Skeletal muscle tissue (tissue), 4 donors: ENCODE results near the gene TMTC2. TPM values are rescaled to one million over a fixed set of nuclear protein-coding genes. Genes with fewer than 3 reads are reported as not detected.

Source experiments
- H3K27ac ChIP-seq: one replicate; pipeline ENCODE4 v1.7.0; 2013; ENCODE audit warnings: mild to moderate bottlenecking, low read depth, low read length, inconsistent platforms
- H3K27me3 ChIP-seq, 3 donors: one replicate each; pipeline ENCODE4 v1.7.0; 2013; ENCODE audit warnings: low read length in 3 of 3; ENCODE audit not compliant: control insufficient read depth in 3 of 3, insufficient read depth in 3 of 3
- H3K36me3 ChIP-seq, 3 donors: one replicate each; pipeline ENCODE4 v1.7.0; 2013; ENCODE audit warnings: low read length in 3 of 3; ENCODE audit not compliant: control insufficient read depth in 3 of 3, insufficient read depth in 3 of 3
- H3K4me1 ChIP-seq, 3 donors: one replicate each; pipeline ENCODE4 v1.7.0; 2013; ENCODE audit warnings: low read length in 3 of 3, mild to moderate bottlenecking in 3 of 3; ENCODE audit not compliant: control insufficient read depth in 3 of 3, insufficient read depth in 3 of 3
- H3K4me3 ChIP-seq, 3 donors: one replicate each; pipeline ENCODE4 v1.7.0; 2013; ENCODE audit warnings: low read length in 3 of 3
- H3K9ac ChIP-seq, 3 donors: one replicate each; pipeline ENCODE4 v1.7.0; 2013; ENCODE audit warnings: low read length in 3 of 3, mild to moderate bottlenecking in 3 of 3, moderate library complexity in 2 of 3, low read depth in 1 of 3
- H3K9me3 ChIP-seq, 3 donors: one replicate each; pipeline ENCODE4 v1.7.0; 2013; ENCODE audit warnings: low read length in 3 of 3; ENCODE audit not compliant: control insufficient read depth in 3 of 3
- total RNA-seq: library from RNA; depleted of rRNA; stranded (reverse); fragments of >200 nt; gene quantifications from one replicate; pipeline ENCODE4 v1.2.3, GENCODE V29; 2014
- donor health status: Osteomylitis.

The TMTC2 gene
- total RNA-seq, 1 donor from 2014 or later: 15.7 TPM

DNA sequence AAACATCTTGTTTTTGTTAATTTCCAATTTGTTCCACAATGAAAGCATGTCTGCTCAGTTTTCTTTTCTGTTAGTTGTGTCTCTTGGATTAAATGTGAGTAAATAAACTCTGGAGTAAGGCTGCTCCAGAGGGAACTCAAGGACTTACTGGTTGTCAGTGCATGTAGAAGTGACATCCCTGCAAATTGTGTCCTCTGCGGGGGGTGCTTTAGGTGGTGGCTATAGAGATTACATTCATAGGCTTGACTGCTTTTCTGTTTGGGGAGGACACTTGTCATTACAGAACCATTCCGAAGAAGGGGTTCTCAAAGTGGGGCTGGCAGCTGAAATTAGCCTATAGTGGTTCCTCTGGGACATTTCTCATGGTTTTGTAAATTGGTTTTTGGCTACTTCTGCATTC lies 8.8 kb downstream of the TMTC2 start:
- Histone ChIP-seq H3K9ac (no peak overlapping the region), H3K27ac (no peak overlapping the region), H3K4me1 (no peaks in the 10 kb centered on the region)

GRCh38 chr12:82696543-82696942 lies 9.8 kb downstream of the TMTC2 start:
- no peak overlapping the region for H3K4me3 ChIP-seq
- H3K27ac ChIP-seq: no peak overlapping the region
- no peak overlapping the region for H3K9ac ChIP-seq
- no peaks in the 10 kb centered on the region for H3K27me3 ChIP-seq
- H3K36me3 ChIP-seq: no peaks in the 10 kb centered on the region
- no peaks in the 10 kb centered on the region for H3K9me3 ChIP-seq
- H3K4me1 ChIP-seq: no peaks in the 10 kb centered on the region

More for the DNA sequence above, 8.8 kb downstream of the TMTC2 start:
- no peaks in the 10 kb centered on the region for H3K27me3 ChIP-seq
- H3K36me3 ChIP-seq: no peaks in the 10 kb centered on the region
- H3K9me3 ChIP-seq: no peaks in the 10 kb centered on the region
- no peak overlapping the region for H3K4me3 ChIP-seq

- Histone ChIP-seq H3K9ac (no peak overlapping the region), H3K9me3 (no peaks in the 10 kb centered on the region), H3K27ac (no peak overlapping the region), H3K27me3 (no peaks in the 10 kb centered on the region), H3K4me1 (no peaks in the 10 kb centered on the region), H3K36me3 (no peaks in the 10 kb centered on the region), H3K4me3 (no peak overlapping the region)
Observed at GRCh38 chr12:82698708-82699564, 12.2 kb downstream of the TMTC2 start.

GRCh38 chr12:82705774-82706173 lies 19.1 kb downstream of the TMTC2 start:
- Histone ChIP-seq H3K36me3 (no peaks in the 10 kb centered on the region), H3K4me3 (no peak overlapping the region), H3K4me1 (peaks cover 0 to 4% (median 2%) of the 10 kb centered on the region in 3 donors), H3K9ac (no peak overlapping the region), H3K27ac (no peak overlapping the region), H3K9me3 (no peaks in the 10 kb centered on the region), H3K27me3 (no peaks in the 10 kb centered on the region)

- H3K4me3 ChIP-seq: no peak overlapping the region
- H3K27ac ChIP-seq: no peak overlapping the region
- no peaks in the 10 kb centered on the region for H3K27me3 ChIP-seq
- H3K9me3 ChIP-seq: no peaks in the 10 kb centered on the region
- H3K4me1 ChIP-seq: peaks cover 0 to 4% (median 2%) of the 10 kb centered on the region in 3 donors
- no peaks in the 10 kb centered on the region for H3K36me3 ChIP-seq
- no peak overlapping the region for H3K9ac ChIP-seq
Observed at GRCh38 chr12:82708061-82708879, 21.6 kb downstream of the TMTC2 start.

- H3K36me3 ChIP-seq: no peaks in the 10 kb centered on the region
- no peak overlapping the region for H3K4me3 ChIP-seq
- H3K27me3 ChIP-seq: no peaks in the 10 kb centered on the region
- H3K4me1 ChIP-seq: peaks cover 0 to 4% (median 2%) of the 10 kb centered on the region in 3 donors
- no peak overlapping the region for H3K27ac ChIP-seq
- H3K9me3 ChIP-seq: no peaks in the 10 kb centered on the region
- no peak overlapping the region for H3K9ac ChIP-seq
Observed at GRCh38 chr12:82709794-82710355, 23.2 kb downstream of the TMTC2 start.

DNA sequence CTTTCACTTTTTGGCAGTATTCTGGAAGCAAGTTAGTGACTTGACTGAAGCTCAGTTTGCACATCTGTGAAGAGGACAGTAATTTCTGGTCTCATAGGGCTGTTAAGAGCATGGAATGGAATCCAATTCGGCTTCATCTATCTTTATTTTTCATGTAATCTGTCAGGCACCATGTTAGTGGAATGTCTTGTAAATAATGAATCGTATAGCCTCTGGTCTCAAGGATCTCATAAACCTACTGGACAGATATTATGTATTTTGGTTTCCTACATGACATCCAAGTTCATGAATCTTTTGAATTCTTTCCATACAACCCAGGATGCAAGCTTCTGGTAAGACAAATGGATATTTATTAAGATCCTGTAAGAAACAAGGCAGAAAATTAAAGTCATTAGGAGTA lies 24.0 kb downstream of the TMTC2 start:
- H3K36me3 ChIP-seq: no peaks in the 10 kb centered on the region
- H3K4me1 ChIP-seq: peaks cover 0 to 4% (median 2%) of the 10 kb centered on the region in 3 donors
- H3K9ac ChIP-seq: no peak overlapping the region
- no peak overlapping the region for H3K27ac ChIP-seq
- H3K9me3 ChIP-seq: no peaks in the 10 kb centered on the region
- H3K27me3 ChIP-seq: no peaks in the 10 kb centered on the region
- H3K4me3 ChIP-seq: no peak overlapping the region

GRCh38 chr12:82714427-82714826 lies 27.7 kb downstream of the TMTC2 start:
- H3K9me3 ChIP-seq: no peaks in the 10 kb centered on the region
- H3K36me3 ChIP-seq: no peaks in the 10 kb centered on the region
- no peak overlapping the region for H3K4me3 ChIP-seq
- no peaks in the 10 kb centered on the region for H3K4me1 ChIP-seq
- no peaks in the 10 kb centered on the region for H3K27me3 ChIP-seq
- no peak overlapping the region for H3K27ac ChIP-seq
- H3K9ac ChIP-seq: no peak overlapping the region

DNA sequence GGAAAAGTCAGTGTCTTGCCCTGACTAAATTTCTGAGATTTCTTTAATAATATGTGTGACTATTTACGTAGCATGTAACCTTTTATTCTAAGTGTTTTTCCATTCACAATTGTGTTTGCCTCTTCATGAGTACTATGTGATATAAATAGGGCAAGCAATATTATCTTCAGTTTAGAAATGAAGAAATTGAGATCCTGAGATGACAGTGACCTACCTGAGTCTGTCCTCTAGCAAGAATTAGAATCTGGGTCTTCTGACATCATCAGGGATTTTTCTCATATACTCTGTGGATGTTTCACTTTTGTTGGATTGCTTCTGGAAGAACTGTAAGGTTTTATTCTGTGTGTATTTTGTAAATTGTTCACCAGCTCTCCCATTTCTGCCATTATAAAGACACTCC lies 35.0 kb downstream of the TMTC2 start:
- Histone ChIP-seq H3K27me3 (no peaks in the 10 kb centered on the region), H3K9me3 (no peaks in the 10 kb centered on the region), H3K4me3 (no peak overlapping the region), H3K9ac (no peak overlapping the region), H3K36me3 (no peaks in the 10 kb centered on the region), H3K4me1 (no peaks in the 10 kb centered on the region), H3K27ac (no peak overlapping the region)

DNA sequence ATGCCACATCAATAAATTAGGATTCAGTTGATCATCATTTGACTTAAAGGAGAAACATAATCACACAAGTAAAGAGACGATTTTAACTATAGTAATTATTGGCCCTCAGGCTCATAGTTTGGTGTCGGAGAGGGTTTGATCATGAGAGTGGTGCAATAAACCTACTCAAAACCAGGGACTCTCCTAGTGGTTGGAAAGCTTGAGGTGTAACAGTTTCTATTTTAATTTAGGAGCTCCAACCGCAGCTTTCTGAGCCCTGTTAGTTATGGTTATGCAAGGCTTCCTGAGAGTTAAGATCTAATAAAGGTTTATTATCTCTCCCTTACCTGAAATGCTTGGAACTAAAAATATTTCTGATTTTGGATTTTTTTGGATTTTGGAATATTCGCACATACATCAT lies 36.4 kb downstream of the TMTC2 start:
- Histone ChIP-seq H3K36me3 (no peaks in the 10 kb centered on the region), H3K27me3 (no peaks in the 10 kb centered on the region), H3K4me1 (no peaks in the 10 kb centered on the region), H3K9me3 (no peaks in the 10 kb centered on the region), H3K27ac (no peak overlapping the region), H3K4me3 (no peak overlapping the region), H3K9ac (no peak overlapping the region)
